HG03565 (cell line): Measurements from ENCODE around the gene ANTXR1.

ENCODE experiments used
- ATAC-seq: cut with Tn5 transposase; IDR thresholded peaks from one replicate; pipeline ENCODE4 v1.9.1; 2021; ENCODE audit warnings: mild to moderate bottlenecking, moderate library complexity; ENCODE audit not compliant: unreplicated experiment

The ANTXR1 gene

GRCh38 chr2:69067866-69068265, 54.9 kb downstream of the ANTXR1 start:
- no peak for ATAC-seq

DNA sequence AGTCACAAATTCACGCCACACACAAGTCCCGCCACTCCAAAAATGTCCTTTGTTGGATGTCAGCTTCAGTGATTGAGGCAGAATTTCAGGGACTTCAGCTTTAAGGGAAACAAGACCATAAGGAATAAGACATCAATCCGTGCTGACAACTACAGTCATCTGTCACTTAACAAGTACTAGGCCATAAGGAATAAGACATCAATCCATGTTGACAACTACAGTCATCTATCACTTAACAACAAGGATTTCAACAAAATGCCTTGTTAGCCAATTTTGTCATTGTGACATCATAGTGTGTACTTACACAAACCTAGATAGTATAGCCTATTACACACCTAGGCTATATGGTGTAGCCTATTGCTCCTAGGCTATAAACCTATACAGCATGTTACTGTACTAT, 58.0 kb downstream of the ANTXR1 start:
- ATAC-seq, result no peak

- no peak for ATAC-seq
Measured at GRCh38 chr2:69073928-69074570, 61.1 kb downstream of the ANTXR1 start.

- no peak for ATAC-seq
Measured at GRCh38 chr2:69074918-69075317, 61.9 kb downstream of the ANTXR1 start.

GRCh38 chr2:69075486-69075885, 62.5 kb downstream of the ANTXR1 start:
- no peak for ATAC-seq

DNA sequence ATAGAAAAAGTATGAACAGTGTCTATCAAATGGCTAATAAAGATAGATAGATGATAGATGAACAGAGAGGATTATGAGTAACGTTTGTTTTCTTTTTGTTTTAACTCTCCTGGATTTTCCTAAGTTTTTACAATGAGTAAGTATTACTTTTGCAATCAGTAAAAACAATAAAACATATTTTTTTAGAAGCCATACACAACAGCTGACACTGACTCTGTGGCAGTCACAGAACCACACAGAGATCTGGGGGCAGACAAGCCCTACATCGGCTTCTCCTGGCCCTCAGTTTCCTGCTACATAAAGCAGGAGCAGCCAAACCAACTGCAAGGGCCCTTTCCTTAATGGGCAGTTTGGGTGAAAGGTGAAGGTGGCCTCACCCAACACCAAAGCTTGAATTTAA, 63.6 kb downstream of the ANTXR1 start:
- ATAC-seq, result no peak

DNA sequence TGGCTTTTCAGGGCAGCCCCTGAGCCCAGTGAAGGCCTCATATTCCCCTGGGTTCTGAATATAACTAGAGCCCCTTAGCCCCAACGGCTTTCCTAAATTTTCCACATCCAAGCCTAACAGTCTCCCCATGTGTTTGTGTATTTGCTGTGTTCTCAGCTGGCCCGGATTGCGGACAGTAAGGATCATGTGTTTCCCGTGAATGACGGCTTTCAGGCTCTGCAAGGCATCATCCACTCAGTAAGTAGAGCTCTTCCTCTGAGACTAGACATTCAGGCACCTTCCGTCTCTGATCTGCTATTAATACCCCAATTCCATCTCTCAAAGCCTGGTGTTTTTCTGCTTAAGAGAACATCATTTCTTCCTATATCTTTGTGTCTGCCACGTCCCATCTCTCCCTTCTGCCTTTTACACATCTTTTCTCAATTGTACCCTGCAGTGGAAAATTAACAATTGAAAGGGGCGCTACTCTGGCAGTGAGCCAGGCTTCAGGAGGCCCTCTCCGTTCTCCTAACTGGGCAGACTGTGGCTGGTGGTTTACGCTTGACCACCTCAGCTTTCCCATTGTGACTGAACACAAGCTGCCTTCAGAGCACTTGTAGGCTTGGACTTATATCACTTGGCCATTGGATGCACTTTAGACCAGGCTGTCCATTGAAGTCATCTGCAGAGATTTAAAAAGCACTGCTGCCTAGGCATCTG, 64.4 kb downstream of the ANTXR1 start:
- ATAC-seq, result no peak

DNA sequence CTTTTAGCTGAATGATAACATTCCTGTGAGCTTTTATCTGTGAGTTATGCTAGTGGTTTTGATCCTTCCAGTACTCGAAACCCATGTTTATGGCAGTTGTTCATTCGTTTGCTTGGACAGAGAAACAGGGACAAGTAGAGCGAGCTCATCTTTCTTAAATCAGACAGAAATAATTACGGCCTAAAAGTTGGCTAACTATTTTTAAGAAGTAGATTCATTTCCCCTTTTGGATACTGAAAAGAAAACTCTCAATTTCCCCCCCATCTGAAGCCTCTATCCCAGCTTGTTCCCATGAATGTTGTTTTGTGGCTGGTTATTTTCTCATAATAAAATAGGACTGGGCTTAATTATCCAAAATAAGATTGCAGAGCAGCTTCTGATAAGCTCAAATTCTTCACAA, 67.1 kb downstream of the ANTXR1 start:
- no peak for ATAC-seq

GRCh38 chr2:69081001-69081580, 68.1 kb downstream of the ANTXR1 start:
- ATAC-seq, result no peak

GRCh38 chr2:69081757-69082156, 68.8 kb downstream of the ANTXR1 start:
- ATAC-seq, result no peak

DNA sequence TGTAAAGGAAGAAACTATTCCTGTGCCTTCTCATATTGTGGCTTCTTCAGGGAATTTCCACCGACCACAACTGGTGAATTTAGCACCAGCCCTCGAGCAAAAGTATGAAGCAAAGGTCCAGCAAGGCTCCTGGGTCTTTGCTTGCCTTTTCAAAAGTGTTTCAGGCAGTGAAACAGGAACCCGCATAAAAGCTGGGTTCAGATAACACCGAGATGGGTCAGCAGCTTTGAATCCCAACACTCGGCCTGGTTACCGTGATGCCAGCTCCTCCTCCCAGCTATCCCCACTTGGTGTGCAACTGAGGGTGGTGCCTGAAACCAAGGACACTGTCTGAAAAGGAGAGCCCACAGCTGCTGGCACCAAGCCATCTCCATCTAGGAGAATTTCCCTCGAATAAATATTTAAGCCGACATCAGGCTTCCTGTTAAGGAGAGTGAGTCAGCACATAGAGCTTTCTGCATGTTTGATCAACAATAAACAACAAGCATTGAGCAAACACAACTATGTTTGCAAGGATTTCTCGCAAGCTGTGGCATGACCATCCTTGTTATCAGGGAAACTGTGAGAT, 69.5 kb downstream of the ANTXR1 start:
- no peak for ATAC-seq

DNA sequence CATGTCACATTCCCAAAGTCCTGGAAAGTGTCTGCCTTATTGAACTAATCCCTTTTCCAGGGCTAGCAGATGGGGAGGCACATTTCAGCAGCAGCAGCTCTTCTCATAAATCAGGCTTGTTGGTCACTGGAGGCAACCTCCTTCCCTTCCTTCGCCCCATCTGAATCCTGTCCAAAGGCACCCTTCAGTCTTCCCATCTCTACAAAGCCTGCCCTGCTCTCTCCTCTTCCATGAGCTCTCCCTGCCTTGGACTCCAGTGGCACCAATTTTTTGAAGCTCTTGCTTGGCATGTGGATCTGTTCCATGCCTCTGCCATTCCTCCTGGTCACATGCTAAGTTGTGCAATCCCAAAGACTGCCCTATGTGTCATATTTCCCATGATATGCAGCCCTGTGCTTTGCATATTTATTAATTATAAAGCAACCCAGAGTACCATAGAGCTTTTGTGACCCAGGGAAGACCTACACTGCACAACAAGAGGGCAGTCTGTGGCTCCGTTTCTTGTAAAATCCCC, 70.3 kb downstream of the ANTXR1 start:
- no peak for ATAC-seq

DNA sequence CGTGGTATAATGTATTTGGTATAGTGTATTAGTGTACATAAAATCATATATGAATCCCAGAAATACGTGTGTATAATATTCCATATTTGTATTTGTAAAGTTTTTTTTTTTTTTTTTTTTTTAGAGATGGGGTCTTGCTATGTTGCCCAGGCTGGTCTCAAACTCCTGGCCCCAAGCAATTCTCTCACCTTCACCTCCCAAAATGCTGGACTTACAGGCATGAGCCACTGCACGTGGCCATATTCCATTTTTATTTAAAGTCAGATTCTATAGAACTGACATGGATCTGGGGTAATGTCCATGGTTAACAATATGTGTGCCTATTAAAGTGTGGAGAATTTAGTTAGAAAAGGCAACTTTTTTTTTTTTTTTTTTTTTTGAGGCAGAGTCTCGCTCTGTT, 71.5 kb downstream of the ANTXR1 start:
- ATAC-seq, result no peak

- no peak for ATAC-seq
Measured at GRCh38 chr2:69086466-69086865, 73.5 kb downstream of the ANTXR1 start.

- ATAC-seq, result no peak
Measured at GRCh38 chr2:69087211-69087911, 74.4 kb downstream of the ANTXR1 start.

DNA sequence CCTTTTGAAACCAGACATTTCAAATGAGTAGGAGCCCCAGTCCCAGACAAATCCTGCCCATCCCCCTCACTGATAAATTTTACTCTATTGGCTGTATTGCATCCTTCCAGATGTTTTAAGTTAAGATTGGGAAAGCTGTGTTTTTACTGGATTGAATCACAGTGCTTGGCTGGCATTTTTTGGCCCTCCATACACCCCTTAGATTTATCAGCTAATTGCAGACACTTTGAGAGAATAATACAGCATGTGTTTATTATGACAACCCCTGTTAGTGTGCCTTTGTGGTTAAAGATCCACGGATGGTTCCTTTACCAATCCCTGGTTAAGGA, 74.9 kb downstream of the ANTXR1 start:
- ATAC-seq, result no peak

DNA sequence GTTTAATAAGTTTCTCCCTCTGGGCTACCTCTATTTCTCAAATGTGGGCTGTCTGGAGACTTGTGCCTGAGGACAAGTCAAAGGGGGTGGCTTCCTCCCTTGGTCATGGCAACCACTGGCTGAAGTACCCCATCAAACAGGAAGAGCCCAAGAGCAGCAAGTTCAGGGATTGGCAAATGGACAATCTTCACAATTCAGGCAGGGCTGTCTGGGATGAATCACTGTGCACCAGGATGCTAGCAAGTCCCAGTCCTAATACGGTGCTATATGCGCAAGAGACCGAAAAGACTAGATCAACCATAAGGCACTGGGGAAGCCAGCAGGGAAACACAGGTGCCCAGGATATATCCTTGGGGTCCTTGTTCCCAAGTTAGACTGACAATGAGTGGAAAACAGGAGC, 75.5 kb downstream of the ANTXR1 start:
- no peak for ATAC-seq

DNA sequence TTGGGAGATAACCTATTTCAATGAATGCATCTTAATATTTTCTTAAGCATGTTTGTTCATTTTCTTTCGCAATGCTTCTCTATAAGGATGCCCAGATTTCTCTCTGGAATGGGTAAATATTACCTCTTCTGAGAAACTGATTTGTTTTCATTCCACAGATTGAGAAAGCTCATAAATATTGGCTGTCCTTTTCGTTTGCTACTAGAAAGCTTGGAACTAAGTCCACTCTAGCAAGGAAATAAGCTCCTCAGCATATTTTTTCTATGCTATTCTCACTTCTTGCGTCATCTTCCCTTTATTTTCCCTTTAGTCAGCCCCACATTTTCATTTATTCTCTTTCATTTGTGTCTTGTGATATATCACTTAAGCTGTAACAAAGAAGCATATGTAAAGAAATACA, 76.3 kb downstream of the ANTXR1 start:
- no peak for ATAC-seq

GRCh38 chr2:69089998-69090397, 77.0 kb downstream of the ANTXR1 start:
- ATAC-seq, result no peak

GRCh38 chr2:69090820-69091219, 77.8 kb downstream of the ANTXR1 start:
- ATAC-seq, result no peak

GRCh38 chr2:69092857-69093256, 79.9 kb downstream of the ANTXR1 start:
- ATAC-seq, result no peak
